GM21381 (cell line): ENCODE measurements around the gene DCUN1D2.
"Not testable (repeated sequence)": the region's sequence is repeated elsewhere in the genome, so short reads cannot be mapped to it uniquely, and the experiment has no call there.

ENCODE experiments used
- ATAC-seq: cut with Tn5 transposase; IDR thresholded peaks from one replicate; pipeline ENCODE4 v1.9.1; 2021; ENCODE audit warnings: mild to moderate bottlenecking, moderate library complexity; ENCODE audit not compliant: unreplicated experiment

DCUN1D2 gene

DNA sequence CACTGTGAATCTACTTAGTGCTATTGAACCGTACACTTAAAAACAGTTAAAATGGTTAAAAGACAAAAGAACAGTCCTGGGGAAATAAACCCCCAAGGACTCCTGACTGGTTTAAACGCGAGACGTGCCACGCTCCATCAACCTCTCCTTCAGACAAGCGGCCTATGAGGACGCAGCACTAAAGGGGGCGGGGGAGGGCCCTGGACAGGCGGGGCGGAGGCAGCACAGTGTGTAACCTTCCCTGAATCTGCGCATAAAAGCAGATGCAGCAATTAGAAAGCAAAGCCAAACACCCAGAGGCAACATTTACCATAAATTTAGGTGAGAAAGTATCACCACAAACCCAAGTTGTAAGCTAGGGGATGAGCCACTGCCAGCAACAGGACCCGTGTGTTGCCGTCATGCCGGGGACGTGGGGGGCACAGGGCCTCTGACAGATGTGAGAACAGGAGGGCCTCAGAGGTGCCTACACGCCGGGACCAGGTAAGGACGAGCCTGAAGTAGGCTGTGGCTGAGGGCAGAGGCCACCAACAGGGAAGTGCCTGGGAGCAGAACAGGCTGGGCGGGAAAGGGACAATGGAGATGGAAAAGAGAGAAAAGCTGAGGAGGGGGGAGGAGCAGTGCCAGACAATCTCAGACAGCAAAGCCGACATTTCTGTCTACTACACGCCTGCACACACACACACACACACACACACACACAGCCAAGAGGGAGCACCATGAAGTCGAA is 21.9 kb downstream of the DCUN1D2 start:
- no peak for ATAC-seq

DNA sequence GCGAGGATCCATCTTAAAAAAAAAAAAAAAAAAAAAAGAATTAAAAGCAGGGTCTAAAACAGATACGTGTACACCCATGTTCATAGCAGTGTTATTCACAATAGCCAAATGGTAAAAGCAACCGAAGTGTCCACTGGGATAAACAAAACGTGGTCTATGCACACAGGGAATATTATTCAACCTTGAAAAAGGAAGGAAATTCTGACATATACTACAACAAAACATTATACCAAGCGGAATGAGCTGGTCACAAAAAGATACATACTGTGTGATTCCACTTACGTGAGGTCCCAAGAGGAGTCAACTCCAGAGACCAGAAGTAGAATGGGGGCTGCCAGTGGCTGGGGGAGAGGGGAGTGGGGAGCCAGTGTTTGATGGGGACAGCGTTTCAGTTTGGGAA is 22.5 kb downstream of the DCUN1D2 start:
- no peak for ATAC-seq

DNA sequence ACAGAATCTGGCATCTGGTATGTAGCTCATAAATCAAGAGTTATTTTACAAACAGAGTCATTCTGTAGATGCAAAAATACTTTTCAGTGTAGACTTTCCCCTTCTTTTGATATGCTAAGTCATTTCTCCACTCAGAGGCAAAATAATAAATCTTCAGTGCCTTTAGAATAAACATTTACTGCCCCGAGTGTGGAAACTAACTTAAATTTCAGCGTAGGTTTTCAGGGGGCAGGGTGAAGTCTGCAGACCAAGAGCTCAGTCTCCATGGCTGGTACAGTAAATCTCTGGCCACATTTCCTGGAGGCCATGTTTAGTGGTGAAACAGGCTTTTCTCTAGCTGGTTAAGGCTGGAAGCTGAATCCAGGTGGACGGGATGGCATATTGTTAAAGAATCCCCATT is 24.1 kb downstream of the DCUN1D2 start:
- ATAC-seq: no peak

DNA sequence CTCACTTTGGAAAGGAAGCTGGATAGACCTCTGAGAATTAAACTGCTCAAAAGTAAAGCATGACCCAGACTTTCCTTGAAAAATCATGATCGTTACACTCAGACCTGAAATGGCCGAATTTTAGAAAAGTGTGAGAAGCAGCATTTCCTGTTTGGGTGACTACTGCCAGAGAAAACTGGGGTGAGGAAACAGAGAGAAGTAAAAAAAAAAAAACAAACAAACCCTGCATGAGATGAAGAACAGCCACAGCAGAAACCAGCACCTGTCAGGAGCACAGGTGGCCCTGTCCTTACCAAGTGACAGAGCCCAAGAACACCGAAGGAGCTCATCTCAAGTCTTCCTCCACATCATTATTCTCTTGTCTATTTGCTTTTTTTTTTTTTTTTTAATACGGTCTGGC is 25.2 kb downstream of the DCUN1D2 start:
- ATAC-seq: no peak

DNA sequence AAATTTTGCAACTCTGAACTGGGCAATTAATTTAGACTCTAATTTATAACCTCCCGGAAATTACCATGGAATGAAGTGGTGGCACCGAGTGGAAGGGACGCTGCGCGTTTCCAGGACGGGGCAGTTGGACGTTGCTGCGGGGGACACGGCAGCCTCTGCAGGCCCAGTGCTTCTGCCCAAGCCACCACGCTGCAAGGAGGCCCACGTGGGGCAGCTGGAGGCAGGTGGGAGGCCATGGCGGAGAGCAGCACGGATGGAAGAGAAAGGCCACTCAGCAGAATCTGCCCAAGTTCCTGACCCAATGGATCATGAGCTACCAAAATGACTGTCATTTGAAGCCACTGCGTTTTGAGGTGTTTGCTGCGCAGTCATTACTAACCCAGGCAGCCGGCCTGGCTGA is 26.0 kb downstream of the DCUN1D2 start:
- no peak for ATAC-seq

DNA sequence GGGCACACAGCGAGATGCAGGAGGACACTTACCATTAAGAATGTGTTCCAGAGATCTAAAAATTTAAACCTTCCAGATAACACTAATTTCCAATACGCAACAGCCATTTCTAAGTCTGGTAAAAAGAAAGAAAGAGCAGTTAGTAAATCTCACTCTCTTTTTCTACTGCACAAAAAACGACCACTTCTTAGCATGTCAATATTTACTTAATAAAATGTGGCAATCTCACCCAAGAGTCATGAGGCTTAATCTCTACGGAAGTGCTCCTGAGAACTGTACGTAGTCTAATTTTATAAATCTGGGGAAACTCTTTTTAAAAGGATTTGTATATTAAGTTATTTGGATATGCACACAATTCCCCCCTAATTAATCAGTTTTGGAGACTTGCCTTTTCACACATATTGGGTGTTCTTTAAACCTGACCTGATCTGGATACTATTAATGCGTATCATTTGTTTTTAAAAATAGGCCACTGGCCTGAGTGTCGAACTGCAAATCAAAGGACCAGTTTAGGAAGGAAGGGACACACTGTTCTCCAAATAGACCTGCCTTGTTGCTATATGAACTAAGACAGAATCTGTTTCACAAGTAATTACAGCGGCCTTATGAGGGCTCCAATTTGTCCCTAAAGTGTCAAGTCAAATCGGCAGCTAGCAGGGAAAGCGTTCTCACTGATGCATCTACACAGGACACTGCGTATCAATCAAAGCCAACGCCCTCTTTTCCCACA is 29.3 kb downstream of the DCUN1D2 start:
- no peak for ATAC-seq

DNA sequence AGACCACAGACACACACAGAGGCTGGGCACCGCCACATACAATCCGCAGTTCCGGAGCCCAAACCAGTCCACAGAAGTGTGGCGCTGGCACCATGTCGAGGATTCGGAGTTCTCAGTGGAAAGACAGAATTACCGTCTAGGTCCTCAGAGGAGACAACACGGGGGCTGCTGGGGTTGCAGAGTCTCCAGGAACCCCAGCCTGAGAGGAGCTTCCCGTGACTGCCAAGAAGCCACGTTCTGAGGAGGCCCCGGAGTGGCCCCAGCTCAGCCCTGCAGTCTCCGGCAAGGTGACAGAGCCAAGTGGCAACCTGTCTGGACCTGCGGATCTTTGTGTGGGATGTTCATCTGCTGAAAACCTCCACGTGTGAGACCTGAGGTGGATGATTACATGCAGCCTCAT is 29.9 kb downstream of the DCUN1D2 start:
- no peak for ATAC-seq

DNA sequence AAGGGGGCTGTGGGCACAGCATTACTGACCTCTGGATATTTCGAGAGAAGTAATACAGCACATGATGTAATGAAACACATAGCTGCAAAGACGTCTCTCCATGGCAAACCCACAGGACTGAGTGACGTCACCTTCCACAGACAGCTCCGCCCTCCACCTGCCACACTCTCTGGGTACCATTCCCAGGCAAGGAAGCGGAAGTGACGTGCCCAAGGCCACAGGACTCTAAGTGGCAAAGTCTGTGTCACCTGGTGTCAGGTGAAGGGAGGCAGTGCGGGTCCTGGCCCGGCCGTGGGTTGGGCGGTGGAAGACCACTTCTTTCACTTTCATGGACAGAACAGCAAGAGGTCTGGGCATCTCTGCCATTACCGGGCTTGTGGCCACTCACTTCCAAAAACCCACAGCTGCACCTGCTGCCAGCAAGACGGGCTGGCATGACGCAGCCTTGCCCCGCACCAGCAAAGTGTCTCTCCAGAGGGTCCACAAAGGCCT is 30.4 kb downstream of the DCUN1D2 start:
- no peak for ATAC-seq

DNA sequence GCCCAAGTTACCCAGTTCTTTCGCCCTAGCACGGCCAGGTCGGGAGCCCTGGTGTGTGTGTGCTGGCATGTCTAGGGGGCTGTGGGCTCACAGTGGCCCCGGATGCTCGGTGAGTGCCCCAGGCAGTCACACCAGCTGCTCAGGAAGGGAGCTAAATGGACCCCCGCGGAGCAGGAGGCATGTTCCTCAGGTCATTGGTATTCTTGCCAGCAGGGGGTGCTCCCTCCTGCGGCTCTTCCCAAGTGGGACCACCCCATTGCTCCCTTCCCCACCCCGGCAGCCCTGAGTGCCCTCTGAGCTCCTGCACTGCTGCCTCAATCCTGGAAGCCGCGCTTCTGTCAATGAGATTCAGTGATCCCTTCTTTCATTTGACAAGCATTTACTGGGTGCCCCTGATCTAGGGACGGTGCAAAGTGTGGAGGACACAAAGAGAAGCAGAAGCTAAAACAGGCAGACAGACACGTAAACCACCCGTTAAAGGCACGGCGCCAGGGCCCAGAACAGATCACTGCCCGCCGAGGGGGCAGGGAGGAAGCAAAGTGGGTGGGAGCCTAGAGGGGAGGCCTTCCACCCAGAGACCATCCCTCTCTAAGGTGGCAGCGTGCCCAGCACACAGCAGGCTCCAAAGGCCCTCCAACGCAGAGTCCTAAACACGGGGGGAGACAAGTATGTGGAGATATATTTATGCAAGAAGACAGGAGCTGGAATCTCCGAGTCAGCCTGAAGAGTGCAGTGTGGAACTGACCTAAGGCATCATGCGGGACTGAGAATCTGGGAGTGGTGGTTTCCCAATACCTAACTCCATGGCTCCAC is 32.1 kb downstream of the DCUN1D2 start:
- no peak for ATAC-seq

DNA sequence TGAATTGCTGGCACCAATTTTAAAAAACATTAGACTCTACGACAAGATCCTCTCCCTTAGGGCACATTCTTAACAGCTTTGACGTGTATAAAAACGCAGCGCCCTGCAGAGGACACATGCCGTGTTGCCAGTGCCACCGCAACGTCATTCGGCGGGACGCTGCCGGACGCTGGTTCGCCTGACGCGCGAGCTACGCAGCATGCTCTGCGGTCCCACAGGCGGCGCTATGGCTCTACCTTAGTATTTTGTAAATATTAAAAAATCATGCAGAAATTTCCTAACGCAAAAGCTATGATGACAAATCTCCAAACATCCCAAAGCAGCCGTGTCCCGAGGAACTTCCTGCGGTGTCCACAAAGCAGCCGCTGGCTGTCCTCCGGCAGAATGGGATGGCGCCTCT is 33.0 kb downstream of the DCUN1D2 start:
- ATAC-seq: no peak

DNA sequence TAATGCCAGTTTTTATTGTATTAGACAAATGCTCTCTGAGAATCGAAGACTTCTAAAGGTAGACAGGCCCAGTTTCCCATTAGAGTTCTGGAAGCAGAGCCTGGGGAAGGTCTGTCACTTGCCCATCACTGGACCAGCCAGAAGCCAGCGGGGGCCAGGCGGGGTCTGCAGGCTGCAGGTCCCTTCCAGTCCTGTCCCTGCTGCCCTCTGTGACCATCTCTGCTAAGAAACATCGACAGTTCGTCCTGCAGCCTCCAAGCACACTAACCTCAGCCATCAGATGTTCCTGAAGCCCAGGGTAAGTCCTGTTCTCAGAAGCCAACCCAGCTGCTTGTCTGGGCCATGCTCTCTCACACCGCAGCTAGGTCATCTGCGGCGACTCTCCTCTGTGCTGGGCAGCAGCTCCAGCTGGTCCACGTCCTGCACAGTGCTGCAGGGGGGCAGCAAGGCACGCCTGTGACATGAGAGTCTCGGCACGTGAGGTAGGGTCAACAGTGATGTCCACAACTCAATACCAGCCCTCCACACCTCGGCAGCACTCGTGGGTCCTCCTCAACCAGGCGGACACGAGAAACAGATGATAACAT is 34.3 kb downstream of the DCUN1D2 start:
- no peak for ATAC-seq

DNA sequence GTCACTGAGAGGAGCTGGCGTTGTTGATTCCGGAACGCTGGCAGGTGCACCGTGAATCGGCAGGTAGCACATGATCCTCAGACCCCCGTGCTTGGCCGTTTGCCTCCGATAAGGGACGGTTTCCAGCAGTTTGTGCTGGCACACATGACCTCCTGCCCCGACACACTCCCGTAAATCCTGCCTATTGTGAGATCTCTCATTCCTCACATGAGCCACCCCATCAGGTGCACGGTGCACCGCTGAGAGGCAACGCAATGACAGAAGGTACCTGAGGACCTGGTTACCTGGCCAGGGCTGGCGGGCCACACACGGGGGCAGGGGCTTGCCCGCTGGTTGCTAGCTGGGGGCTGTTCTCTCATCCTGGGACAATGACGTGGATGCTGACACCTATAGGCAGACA is 35.1 kb downstream of the DCUN1D2 start:
- ATAC-seq: no peak

DNA sequence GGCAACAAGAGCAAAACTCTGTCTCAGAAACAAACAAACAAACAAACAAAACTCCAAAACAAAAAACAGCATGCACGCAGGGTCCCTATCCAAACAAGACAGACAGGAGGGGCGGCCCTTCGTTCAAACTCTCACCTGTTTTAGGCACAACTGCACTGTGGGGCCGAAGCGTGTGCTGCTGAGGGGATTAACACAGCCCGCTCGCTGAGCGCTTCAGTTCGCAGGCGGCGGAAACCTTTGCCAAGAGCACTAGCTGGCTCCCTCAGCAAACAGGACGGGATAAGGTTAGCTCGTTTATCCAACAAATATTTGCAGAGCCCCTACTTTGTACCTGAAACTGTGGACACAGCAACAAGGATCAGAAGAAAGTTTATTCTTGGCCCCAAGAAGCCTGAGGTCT is 35.6 kb downstream of the DCUN1D2 start:
- ATAC-seq: no peak

DNA sequence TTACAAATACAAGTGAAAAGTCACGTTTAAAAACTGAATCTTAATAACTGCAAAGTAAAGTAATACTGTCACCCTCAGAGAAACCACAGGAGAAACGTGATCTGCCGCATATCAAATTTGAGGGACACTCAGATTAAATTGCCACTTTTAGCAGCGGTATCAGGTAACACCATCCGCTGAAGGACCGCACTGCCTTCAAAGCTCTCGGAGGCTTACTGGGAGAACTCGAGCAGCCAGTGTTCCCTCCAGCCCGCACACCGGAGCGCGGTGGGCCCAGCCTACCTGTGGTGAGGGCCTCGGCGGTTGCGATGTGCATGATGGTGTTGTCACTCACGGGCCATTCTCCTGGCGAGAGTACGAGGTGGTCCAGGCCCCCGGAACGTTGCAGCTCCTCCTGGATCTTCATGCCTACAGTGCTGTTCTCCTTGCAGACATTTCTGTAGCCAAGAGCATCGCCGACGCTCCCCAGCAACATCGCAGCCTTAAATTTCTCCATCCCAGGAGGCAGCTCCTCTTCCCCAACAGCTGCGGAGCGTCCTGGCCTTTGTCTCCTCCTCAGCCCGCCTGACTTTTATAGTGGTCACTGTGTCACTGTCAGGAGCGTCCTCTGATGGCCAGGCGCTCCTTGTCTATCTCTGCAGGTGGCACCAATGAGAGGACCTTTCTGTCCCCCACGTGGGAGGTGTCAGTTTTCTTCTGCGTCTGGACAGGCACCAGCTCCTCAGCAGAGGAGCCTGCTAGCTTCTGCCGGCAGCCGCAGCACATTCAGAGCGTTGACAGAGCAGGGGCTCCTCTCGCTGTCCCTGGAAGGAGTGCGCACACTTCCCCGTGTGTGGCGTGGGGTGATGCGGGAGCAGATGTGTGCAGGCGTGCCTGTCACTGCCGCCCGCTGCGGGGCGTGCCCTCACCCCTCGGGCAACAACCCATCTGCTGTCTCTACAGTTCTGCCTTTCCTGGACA is 37.3 kb downstream of the DCUN1D2 start, which contains the start of gene ADPRHL1:
ADPRHL1 (minus strand) TSS at position 547 of the 960 bp plus-strand sequence; CDS start at position 496, 51 bp downstream.
- no peak for ATAC-seq

DNA sequence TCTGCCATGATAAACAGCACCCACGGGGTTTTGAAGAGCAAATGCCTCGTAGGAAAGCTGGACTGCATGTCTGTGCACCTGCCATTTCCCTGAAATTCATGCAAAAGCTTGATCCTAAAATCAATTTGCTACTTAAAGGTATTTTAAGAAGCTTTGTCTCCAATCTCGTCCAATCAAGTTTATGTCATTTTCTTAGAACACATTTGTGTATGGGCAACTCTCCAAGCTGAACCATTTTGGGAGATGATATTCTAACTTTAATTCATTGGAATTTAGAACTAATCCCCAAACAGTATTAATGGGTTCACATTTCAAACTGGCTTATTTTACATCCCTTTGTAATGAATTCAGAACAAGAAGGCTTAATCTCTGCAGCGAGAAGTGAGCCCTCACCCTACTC is 38.0 kb downstream of the DCUN1D2 start:
- ATAC-seq: no peak

DNA sequence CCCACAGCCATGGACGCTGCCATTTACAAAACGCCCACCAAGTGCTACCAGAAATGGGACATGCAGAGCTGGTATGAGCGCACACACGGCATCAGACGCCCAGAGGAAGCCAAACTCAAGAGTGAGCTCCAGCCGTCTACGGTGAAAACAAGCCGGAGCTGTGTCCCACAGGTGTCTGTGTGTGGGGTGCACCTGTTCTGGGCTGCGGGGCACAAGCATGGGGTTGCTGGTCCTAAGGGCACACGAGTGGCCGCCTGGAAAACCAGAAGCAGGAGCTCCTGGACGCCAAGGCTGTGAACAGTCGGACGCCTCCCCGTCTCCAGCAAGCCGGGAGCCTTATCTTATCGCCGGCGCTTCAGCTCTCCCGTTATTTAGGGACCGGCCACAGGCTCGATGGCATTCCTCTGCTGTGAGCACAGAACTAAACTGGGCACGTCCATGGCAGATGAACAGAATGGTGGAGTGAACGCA is 38.5 kb downstream of the DCUN1D2 start:
- ATAC-seq: no peak

DNA sequence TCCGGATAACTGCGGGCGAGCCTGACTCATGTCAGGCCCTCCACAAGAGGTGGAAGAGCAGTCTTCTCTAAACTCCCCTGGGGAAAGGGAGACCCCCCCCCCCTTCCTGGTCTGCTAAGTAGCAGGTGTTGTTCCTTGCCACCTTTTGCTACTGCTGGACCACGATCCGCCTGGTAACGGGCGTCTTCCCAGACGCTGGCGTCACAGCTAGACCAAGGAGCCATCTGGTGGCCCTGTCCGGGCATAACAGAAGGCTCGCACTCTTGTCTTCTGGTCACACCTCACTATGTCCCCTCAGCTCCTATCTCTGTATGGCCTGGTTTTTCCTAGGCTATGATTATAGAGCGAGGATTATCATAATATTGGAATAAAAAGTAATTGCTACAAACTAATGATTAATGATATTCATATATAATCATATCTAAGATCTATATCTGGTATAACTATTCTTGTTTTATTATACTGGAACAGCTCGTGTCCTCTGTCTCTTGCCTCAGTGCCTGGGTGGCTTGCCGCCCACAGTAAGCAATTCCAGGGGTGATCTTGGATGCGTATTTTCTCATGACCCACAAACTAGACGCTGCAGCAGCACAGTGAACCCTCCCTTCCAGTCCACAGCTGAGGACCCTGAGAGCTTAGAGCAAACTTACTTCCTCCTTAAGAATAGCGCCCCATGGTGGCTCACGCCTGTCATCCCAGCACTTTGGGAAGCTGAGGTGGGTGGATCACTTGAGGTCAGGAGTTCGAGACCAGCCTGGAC is 39.5 kb downstream of the DCUN1D2 start:
- ATAC-seq: not testable (repeated sequence)

DNA sequence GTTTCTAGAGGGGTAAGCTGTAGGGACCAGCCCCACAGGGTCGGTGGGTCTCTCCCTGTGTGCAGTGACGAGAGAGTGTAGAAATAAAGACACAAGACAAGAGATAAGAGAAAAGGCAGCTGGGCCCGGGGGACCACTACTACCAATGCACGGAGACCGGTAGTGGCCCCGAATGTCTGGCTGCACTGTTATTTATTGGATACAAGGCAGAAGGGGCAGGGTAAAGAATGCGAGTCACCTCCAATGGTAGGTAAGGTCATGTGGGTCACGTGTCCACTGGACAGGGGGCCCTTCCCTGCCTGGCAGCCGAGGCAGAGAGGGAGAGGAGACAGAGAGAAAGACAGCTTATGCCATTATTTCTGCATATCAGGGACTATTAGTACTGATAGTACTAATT is 40.2 kb downstream of the DCUN1D2 start:
- ATAC-seq: not testable (repeated sequence)

DNA sequence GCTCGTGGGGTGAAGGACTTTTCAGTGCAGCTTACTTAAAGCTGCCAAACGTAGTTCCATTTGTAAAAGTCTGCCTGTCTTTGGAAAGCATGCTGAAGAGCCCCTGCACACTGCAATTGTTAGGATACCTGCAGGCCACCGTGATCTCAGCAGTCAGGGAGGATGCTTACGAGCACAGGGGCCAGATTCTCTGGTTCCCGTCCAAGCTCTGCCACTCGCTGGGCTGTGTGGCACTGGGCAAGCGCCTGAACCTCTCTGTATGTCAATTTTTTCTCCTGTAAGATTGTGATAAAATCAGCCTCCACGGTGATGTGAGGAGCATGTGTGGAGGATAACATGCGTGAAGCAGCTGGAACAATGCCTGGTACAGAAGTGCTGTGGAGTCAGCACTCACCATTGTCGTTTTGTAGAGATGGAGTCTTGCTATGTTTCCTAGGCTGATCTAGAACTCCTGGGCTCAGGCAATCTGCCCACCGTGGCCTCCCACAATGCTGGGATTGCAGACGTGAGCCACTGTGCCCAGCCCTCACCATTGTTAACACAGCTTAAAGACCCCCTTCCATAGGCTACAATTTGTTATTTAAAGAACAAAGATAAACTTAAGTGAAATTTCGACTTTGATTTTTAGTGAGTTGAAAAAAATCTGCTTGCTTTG is 40.7 kb downstream of the DCUN1D2 start:
- no peak for ATAC-seq
